Adrenal gland (tissue), 12 donors: Measurements from ENCODE around the gene FGD4. TPM values are rescaled to one million over a fixed set of nuclear protein-coding genes. Genes with fewer than 3 reads are reported as not detected.

ENCODE experiments used
- DNase-seq, 7 donors: peaks; one replicate each; pipeline ENCODE4 v3.0.0-alpha.2; 2019 to 2020
- H3K27ac ChIP-seq, 5 donors: fragments of 200-600 bp; sonication (generic) in 4 of 5; 1 replicate in 3 of 5; 2 replicates in 2 of 5; pipeline versions ENCODE4 v1.5.1 to v1.8.0; 2016 to 2020; ENCODE audit warnings: mild to moderate bottlenecking in 1 of 5
- H3K27me3 ChIP-seq: fragments of 200-600 bp; 2 replicates; pipeline ENCODE4 v1.8.0; 2021
- H3K36me3 ChIP-seq, 2 donors: fragments of 200-600 bp; replicated peaks in 1 of 2; 1 replicate in 1 of 2; 2 replicates in 1 of 2; pipeline versions ENCODE4 v1.5.1 to v1.8.0; 2018 to 2022
- H3K4me1 ChIP-seq, 2 donors: fragments of 200-600 bp; replicated peaks in 1 of 2; 1 replicate in 1 of 2; 2 replicates in 1 of 2; pipeline versions ENCODE4 v1.5.1 to v1.8.0; 2018 to 2021
- H3K4me3 ChIP-seq, 4 donors: fragments of 200-600 bp; sonication (generic) in 3 of 4; one replicate each; pipeline ENCODE4 v1.5.1; 2016 to 2018
- H3K9me3 ChIP-seq, 3 donors: fragments of 200-600 bp; sonication (generic) in 1 of 3; replicated peaks in 1 of 3; 1 replicate in 2 of 3; 2 replicates in 1 of 3; pipeline versions ENCODE4 v1.5.1 to v1.8.0; 2016 to 2021
- POLR2A ChIP-seq, 2 donors: fragments of 450-650 bp; IDR thresholded peaks; one replicate each; pipeline ENCODE4 v1.6.1; 2017; ENCODE audit warnings: antibody characterized with exemption in 2 of 2, mild to moderate bottlenecking in 2 of 2, moderate library complexity in 1 of 2
- WGBS, 4 donors: extraction: QIAGEN DNeasy Blood & Tissue Kit in 2 of 4; methylation state at CpG; one replicate each; pipeline versions ENCODE4 v1.1.5 to v1.1.7; 2013 to 2017; 5-methylcytosine and 5-hydroxymethylcytosine counted together
- intact Hi-C, 2 donors: fragments of 100-400 bp; cut with DNase I; formaldehyde crosslinking; loops; one replicate each; pipeline versions ENCODE4 v1.14.1 to v1.15.0; 2022 to 2023
- polyA plus RNA-seq, 3 donors: library from polyadenylated mRNA; stranded (reverse); fragments of 200-250 nt in 2 of 3; fragments of 350-450 nt in 1 of 3; fragmentation: Illumina TruSeq in 1 of 3; extraction: RNeasy Lipid Tissue Mini Kit (QIAGEN cat#74804) in 1 of 3; gene quantifications; one replicate each; pipeline ENCODE4 v1.2.3, GENCODE V29; 2013 to 2014
- total RNA-seq, 9 donors: library from RNA; depleted of rRNA in 4 of 9; stranded (reverse); fragments of >200 nt in 4 of 9; fragments of 120-200 nt in 1 of 9; fragmentation: NEBNext Ultra II Directional in 1 of 9; extraction: Animal tissue kit (Norgen Biotek cat#: 25700) in 1 of 9; gene quantifications; one replicate each; pipeline versions ENCODE4 v1.1.0 to v1.2.4, GENCODE V29; 2013 to 2023
- TF ChIP-seq, protein P1 (sequence below), 6 experiments: fragments of 450-650 bp in 4 of 6; fragments of 200-600 bp in 2 of 6; sonication (generic) in 1 of 6; IDR thresholded peaks; 1 replicate in 5 of 6; 2 replicates in 1 of 6; pipeline versions ENCODE4 v1.5.1 to v1.8.0; 2016 to 2021; ENCODE audit warnings: antibody characterized with exemption in 6 of 6, mild to moderate bottlenecking in 2 of 6, moderate library complexity in 1 of 6
- donor health status: healthy with polysubstance abuse.
- donor health status: Bipolar disorder and iron deficiency.
- donor health status: DM: yes; HTN: yes; CAD: no.
- donor health status: DM: no; HTN: no; CAD: no.
- donor health status: DM: no; HTN: no; CAD: no.
- donor health status: DM: yes; HTN: yes; CAD: no.

FGD4 gene
- total and polyA plus RNA-seq, 12 donors = 1.7 to 38.5 (median 16.6) TPM

DNA sequence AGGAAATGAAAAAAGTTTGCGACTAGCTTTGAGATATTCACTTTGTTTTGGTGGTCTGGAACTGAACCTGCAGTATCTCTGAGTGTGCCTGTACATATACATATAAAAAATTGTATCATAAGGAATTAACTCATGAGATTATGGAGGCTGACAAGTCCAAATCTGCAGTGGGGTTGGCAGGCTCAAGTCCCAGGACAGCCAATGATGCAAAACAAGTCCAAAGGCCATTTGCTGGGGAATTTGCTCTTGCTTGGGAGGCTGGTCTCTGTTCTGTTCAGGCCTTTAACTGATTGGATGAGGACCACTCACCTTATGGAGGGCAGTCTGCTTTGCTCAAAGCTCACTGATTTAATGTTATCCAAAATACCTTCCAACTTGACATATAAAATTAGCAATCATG is 66.8 kb downstream of the FGD4 start:
- Histone ChIP-seq H3K27ac (no peak overlapping the region), H3K27me3 (no peaks in the 10 kb centered on the region), H3K4me3 (no peak overlapping the region), H3K36me3 (no peaks in the 10 kb centered on the region), H3K4me1 (no peaks in the 10 kb centered on the region), H3K9me3 (no peaks in the 10 kb centered on the region)
- WGBS, 4 donors = 90 to 100% (median 96%) methylated on average over 1 of the region's 1 CpG
- DNase-seq = no peak
- intact Hi-C loops = no loop called here
- no peak for TF ChIP-seq POLR2A (IDR thresholded peaks at IDR 0.05)
- TF ChIP-seq, protein P1, sequence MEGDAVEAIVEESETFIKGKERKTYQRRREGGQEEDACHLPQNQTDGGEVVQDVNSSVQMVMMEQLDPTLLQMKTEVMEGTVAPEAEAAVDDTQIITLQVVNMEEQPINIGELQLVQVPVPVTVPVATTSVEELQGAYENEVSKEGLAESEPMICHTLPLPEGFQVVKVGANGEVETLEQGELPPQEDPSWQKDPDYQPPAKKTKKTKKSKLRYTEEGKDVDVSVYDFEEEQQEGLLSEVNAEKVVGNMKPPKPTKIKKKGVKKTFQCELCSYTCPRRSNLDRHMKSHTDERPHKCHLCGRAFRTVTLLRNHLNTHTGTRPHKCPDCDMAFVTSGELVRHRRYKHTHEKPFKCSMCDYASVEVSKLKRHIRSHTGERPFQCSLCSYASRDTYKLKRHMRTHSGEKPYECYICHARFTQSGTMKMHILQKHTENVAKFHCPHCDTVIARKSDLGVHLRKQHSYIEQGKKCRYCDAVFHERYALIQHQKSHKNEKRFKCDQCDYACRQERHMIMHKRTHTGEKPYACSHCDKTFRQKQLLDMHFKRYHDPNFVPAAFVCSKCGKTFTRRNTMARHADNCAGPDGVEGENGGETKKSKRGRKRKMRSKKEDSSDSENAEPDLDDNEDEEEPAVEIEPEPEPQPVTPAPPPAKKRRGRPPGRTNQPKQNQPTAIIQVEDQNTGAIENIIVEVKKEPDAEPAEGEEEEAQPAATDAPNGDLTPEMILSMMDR (IDR thresholded peaks at IDR 0.05) = no peak

DNA sequence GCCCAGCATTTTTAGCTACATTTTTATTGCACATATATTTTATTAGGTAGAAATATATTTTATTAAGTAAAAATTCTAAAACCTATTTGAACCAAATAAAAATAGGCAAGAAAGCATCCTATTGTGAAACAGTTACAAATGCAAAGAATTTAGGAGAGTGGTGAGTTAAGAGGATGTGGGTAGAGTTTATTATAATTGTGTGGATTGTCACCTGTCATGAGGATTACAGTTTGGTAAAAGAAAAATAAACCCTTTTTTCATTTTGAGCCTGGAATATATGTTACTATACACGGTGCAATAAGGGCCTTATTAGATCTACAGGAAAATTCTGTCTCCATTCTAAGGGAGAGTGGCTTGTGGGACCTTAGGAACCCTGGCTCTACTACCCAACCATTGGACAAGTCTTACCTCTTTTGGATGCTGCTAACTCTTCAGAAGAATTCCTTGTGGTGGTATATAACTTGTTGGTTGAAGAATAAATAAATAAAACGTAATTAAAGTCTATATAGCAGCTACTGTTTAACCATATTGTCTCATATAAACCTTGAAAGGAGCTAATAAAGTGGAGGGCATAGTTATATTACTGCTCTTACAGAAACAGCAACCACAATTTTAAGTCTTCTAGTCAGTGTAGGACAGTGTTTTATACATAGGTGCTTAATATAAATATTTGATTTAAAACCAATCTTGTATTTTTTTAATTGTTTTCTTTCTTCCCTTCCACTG is 67.8 kb downstream of the FGD4 start:
- intact Hi-C loops = no loop called here
- no peak for DNase-seq
- no peaks in the 10 kb centered on the region for H3K36me3 ChIP-seq
- 52 to 66% (median 65%) methylated on average over 2 of the region's 2 CpGs for WGBS, 4 donors
- H3K9me3 ChIP-seq = no peaks in the 10 kb centered on the region
- no peak overlapping the region for H3K4me3 ChIP-seq
- no peaks in the 10 kb centered on the region for H3K27me3 ChIP-seq
- no peak overlapping the region for H3K27ac ChIP-seq
- no peaks in the 10 kb centered on the region for H3K4me1 ChIP-seq
- TF ChIP-seq, protein P1 (IDR thresholded peaks at IDR 0.05) = no peak
- no peak for TF ChIP-seq POLR2A (IDR thresholded peaks at IDR 0.05)

DNA sequence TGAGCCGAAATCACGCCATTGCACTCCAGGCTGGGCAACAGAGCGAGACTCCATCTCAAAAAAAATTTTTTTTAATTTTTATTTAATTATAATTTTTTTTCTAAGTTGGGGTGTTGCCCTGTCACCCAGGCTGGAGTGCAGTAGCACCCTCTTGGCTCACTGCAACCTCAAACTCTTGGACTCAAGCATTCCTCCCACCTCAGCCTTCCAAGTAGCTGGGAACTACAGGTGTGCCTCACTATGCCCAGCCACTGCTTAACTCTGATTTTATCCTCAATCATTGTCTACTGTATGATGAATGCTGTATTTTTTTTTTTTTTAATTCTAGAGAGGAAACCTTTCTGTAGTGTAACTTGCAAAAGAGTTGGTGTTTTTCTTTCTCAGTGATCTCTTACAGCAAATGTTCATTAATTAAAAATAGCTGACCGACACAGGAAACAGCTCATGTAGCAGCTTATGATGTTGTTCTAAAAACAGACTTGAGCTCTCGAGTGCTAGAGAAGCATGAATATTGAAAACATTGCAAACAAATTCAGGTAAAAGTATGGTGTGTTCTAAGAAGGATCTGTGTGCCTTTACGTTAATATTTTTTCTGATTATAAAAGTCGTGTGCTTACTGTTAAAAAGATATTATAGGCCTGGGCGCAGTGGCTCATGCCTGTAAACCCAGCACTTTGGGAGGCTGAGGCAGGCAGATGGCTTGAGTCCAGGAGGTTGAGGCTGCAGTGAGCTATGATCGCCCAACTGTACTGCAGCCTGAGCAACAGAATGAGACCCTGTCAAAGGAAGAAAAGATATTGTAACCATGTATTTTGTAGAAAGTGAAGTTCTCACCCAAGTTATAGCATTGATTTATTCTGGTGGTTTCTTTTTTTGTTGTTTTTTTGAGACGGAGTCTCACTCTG is 68.9 kb downstream of the FGD4 start:
- intact Hi-C loops = no loop called here

More for the DNA sequence above, 68.9 kb downstream of the FGD4 start:
- TF ChIP-seq, protein P1 (IDR thresholded peaks at IDR 0.05) = no peak
- TF ChIP-seq POLR2A (IDR thresholded peaks at IDR 0.05) = no peak
- DNase-seq = no peak
- H3K27ac ChIP-seq = no peak overlapping the region
- H3K4me3 ChIP-seq = no peak overlapping the region
- no peaks in the 10 kb centered on the region for H3K4me1 ChIP-seq
- no peaks in the 10 kb centered on the region for H3K27me3 ChIP-seq
- no peaks in the 10 kb centered on the region for H3K9me3 ChIP-seq
- 66 to 72% (median 68%) methylated on average over 10 of the region's 10 CpGs for WGBS, 4 donors
- H3K36me3 ChIP-seq = no peaks in the 10 kb centered on the region
